Ovary (tissue), 9 donors: Measurements from ENCODE around the gene METAP1. TPM values are rescaled to one million over a fixed set of nuclear protein-coding genes. Genes with fewer than 3 reads are reported as not detected.
"Not testable (repeated sequence)": the region's sequence is repeated elsewhere in the genome, so short reads cannot be mapped to it uniquely, and the experiment has no call there.

ENCODE experiments used
- DNase-seq, 5 donors: peaks; one replicate each; pipeline ENCODE4 v3.0.0-alpha.2; 2019 to 2020
- H3K27ac ChIP-seq, 2 donors: fragments of 200-600 bp; one replicate each; pipeline versions ENCODE4 v1.5.1 to v1.8.0; 2019 to 2022
- H3K27me3 ChIP-seq: fragments of 200-600 bp; one replicate; pipeline ENCODE4 v1.8.0; 2022
- H3K36me3 ChIP-seq: fragments of 200-600 bp; sonication (generic); one replicate; pipeline ENCODE4 v1.5.1; 2019
- H3K4me1 ChIP-seq: one replicate; pipeline ENCODE4 v1.8.1; 2013; ENCODE audit warnings: mild to moderate bottlenecking, moderate library complexity; ENCODE audit not compliant: insufficient read depth
- H3K4me3 ChIP-seq: fragments of 200-600 bp; sonication (generic); one replicate; pipeline ENCODE4 v1.5.1; 2017
- H3K9me3 ChIP-seq, 2 donors: fragments of 200-600 bp in 1 of 2; sonication (generic) in 1 of 2; one replicate each; pipeline versions ENCODE4 v1.5.1 to v1.8.1; 2013 to 2019; ENCODE audit warnings: mild to moderate bottlenecking in 1 of 2, moderate library complexity in 1 of 2
- EP300 ChIP-seq: sonication (generic); formaldehyde crosslinking; IDR thresholded peaks from one replicate; pipeline ENCODE4 v1.6.1; 2017; ENCODE audit warnings: antibody characterized with exemption
- POLR2A ChIP-seq: fragments of 450-650 bp; IDR thresholded peaks from one replicate; pipeline ENCODE4 v1.6.1; 2017; ENCODE audit warnings: antibody characterized with exemption, mild to moderate bottlenecking, moderate library complexity
- WGBS, 3 donors: extraction: QIAGEN DNeasy Blood & Tissue Kit in 1 of 3; methylation state at CpG; one replicate each; pipeline versions ENCODE4 v1.1.5 to v1.1.7; 2013 to 2017; 5-methylcytosine and 5-hydroxymethylcytosine counted together
- intact Hi-C, 4 donors: fragments of 100-400 bp; cut with DNase I; formaldehyde crosslinking; loops; one replicate each; pipeline versions ENCODE4 v1.11.0 to v1.15.1; 2022 to 2023
- polyA plus RNA-seq, 2 donors: library from polyadenylated mRNA; stranded (reverse); fragments of 200-250 nt in 1 of 2; fragments of 350-450 nt in 1 of 2; fragmentation: Illumina TruSeq in 1 of 2; extraction: RNeasy Lipid Tissue Mini Kit (QIAGEN cat#74804) in 1 of 2; gene quantifications; one replicate each; pipeline ENCODE4 v1.2.3, GENCODE V29; 2013 to 2014
- total RNA-seq, 7 donors: library from RNA; depleted of rRNA in 2 of 7; stranded (reverse); fragments of >200 nt in 2 of 7; fragmentation: NEBNext Ultra II Directional in 3 of 7; extraction: Animal tissue kit (Norgen Biotek cat#: 25700) in 3 of 7; gene quantifications; one replicate each; pipeline versions ENCODE4 v1.1.0 to v1.2.4, GENCODE V29; 2016 to 2023
- TF ChIP-seq, protein P1 (sequence below), 3 donors: fragments of 450-650 bp in 2 of 3; fragments of 200-600 bp in 1 of 3; IDR thresholded peaks; one replicate each; pipeline versions ENCODE4 v1.5.1 to v1.8.0; 2016 to 2022; ENCODE audit warnings: antibody characterized with exemption in 3 of 3, mild to moderate bottlenecking in 1 of 3
- donor health status: DM: no; HTN: no; CAD: no; lungs with moderate emphysema.
- donor health status: DM: no; HTN: no; CAD: no.
- donor health status: Bipolar disorder and iron deficiency.
- donor health status: DM: yes; HTN: yes; CAD: no.
- donor health status: DM: no; HTN: no; CAD: no.
- donor health status: DM: yes; HTN: yes; CAD: no.

METAP1 gene
- total and polyA plus RNA-seq, 9 donors, result 16.1 to 38.6 (median 25.4) TPM

DNA sequence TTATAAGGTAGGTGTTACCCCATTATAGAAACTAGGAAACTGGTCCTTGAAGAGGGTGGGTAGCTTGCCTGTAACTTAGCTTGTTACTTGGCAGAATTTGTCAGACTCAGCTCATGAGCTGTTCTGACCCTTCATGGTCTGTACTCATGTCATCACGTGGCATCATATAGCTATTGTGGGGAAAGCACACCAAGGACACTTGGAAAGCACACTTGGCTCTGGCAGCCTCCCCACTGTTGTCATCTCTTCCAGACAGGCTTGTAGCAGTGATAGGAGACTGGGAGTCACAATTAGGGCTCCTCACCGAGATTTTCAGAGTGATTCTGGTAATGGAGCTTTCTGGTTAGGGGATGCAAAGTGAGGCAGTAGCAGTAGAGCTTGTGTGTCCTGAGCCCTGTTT is 62.7 kb downstream of the METAP1 start:
- WGBS, 3 donors, result 90 to 94% (median 93%) methylated on average over 2 of the region's 2 CpGs
- intact Hi-C loops, result loop anchor here in 1 of 4 donors (5.0 to 10.0 kb wide), 2 partner anchors 61 to 593 kb away; partner anchors contain the start of gene METAP1
- TF ChIP-seq EP300, result no peak
- TF ChIP-seq, protein P1, sequence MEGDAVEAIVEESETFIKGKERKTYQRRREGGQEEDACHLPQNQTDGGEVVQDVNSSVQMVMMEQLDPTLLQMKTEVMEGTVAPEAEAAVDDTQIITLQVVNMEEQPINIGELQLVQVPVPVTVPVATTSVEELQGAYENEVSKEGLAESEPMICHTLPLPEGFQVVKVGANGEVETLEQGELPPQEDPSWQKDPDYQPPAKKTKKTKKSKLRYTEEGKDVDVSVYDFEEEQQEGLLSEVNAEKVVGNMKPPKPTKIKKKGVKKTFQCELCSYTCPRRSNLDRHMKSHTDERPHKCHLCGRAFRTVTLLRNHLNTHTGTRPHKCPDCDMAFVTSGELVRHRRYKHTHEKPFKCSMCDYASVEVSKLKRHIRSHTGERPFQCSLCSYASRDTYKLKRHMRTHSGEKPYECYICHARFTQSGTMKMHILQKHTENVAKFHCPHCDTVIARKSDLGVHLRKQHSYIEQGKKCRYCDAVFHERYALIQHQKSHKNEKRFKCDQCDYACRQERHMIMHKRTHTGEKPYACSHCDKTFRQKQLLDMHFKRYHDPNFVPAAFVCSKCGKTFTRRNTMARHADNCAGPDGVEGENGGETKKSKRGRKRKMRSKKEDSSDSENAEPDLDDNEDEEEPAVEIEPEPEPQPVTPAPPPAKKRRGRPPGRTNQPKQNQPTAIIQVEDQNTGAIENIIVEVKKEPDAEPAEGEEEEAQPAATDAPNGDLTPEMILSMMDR (IDR thresholded peaks at IDR 0.05), result no peak
- TF ChIP-seq POLR2A, result no peak
- no peak overlapping the region for H3K4me3 ChIP-seq
- no peaks in the 10 kb centered on the region for H3K27me3 ChIP-seq
- no peak overlapping the region for H3K27ac ChIP-seq
- H3K9me3 ChIP-seq, result no peaks in the 10 kb centered on the region
- DNase-seq, result no peak
- no peaks in the 10 kb centered on the region for H3K36me3 ChIP-seq
- no peaks in the 10 kb centered on the region for H3K4me1 ChIP-seq

DNA sequence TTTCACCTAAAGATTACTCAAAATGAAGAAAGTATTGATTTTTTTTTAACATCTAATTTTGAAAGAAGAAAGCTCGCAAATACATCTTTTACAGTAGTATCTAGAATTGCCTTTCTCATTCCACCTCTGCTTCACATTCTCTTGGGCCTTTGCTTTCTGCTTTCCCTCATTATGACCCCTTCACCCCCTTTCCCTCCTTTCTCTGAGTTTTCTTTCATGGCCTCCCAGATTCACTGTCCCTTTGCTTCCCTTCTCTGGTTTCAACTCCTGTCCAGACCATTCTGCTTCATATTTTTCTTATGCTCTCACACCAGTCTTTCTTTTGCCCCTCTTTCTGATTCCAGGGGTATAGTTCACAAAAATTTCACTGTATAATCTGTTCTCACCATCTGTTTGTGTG is 64.0 kb downstream of the METAP1 start:
- Histone ChIP-seq H3K9me3 (no peaks in the 10 kb centered on the region), H3K27me3 (no peaks in the 10 kb centered on the region), H3K36me3 (no peaks in the 10 kb centered on the region), H3K4me3 (no peak overlapping the region), H3K4me1 (no peaks in the 10 kb centered on the region), H3K27ac (no peak overlapping the region)
- 94 to 98% (median 96%) methylated on average over 1 of the region's 1 CpG for WGBS, 3 donors
- TF ChIP-seq POLR2A, result no peak
- TF ChIP-seq, protein P1 (IDR thresholded peaks at IDR 0.05), result no peak
- no peak for TF ChIP-seq EP300
- DNase-seq, result no peak
- intact Hi-C loops, result loop anchor here in 1 of 4 donors (5.0 to 10.0 kb wide), 2 partner anchors 62 to 595 kb away; partner anchors contain the start of gene METAP1

DNA sequence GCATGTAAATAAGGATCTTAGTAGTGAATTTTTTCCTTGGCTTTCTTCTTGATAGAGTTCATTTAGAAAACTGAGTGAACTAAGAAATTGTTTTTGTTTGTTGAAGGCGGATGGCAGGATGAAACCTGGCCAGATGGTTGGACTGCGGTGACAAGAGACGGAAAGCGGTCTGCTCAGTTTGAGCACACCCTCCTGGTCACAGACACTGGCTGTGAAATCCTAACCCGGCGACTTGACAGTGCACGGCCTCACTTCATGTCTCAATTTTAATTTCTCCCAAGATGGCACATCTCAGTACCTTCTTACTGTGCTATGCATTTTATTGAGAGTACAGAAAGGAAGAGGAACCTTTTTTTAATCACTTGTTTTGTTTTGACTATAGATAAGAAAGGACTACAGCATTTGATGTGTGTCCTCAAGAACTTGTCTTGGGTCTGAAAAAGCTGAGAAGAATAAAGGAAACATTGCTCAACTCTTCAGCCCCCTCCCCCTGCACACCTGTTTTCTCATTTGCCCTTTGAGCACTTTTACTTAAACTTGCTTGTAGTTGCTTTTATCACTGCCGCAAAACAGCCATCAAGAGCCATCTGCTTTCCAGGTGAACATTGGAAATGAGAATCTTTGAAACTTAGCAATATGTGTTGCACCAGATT is 65.7 kb downstream of the METAP1 start:
- Histone ChIP-seq H3K4me3 (no peak overlapping the region), H3K36me3 (no peaks in the 10 kb centered on the region), H3K27me3 (no peaks in the 10 kb centered on the region), H3K4me1 (no peaks in the 10 kb centered on the region), H3K27ac (no peak overlapping the region), H3K9me3 (no peaks in the 10 kb centered on the region)
- DNase-seq, result no peak
- TF ChIP-seq POLR2A (no peak), EP300 (no peak)
- TF ChIP-seq, protein P1 (IDR thresholded peaks at IDR 0.05), result no peak
- intact Hi-C loops, result no loop called here
- WGBS, 3 donors, result 94 to 95% (median 94%) methylated on average over 8 of the region's 8 CpGs

DNA sequence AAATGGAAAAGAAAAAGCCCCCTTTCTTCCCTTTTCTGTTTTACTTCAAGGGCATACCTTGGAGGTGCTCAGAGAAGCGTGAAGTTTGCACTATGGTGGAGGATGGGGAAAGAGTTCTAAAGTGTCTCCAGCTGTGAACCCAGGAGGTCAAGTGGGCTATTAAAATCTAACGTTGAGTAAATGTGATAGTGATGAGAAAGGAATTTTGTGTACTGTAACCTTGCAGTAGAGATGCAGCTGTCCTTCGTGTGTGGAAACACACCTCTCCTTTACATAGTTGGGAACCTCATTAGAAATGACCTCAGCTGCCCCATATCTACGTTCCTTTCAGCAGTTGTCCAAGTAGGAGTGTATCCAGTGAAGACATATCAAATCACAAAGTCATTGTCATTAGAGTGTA is 66.6 kb downstream of the METAP1 start:
- DNase-seq, result no peak
- WGBS, 3 donors, result 49 to 58% (median 50%) methylated on average over 4 of the region's 4 CpGs
- Histone ChIP-seq H3K4me3 (no peak overlapping the region), H3K36me3 (no peaks in the 10 kb centered on the region), H3K27me3 (no peaks in the 10 kb centered on the region), H3K27ac (no peak overlapping the region), H3K4me1 (no peaks in the 10 kb centered on the region), H3K9me3 (no peaks in the 10 kb centered on the region)
- TF ChIP-seq EP300 (no peak), POLR2A (no peak)
- TF ChIP-seq, protein P1 (IDR thresholded peaks at IDR 0.05), result no peak
- intact Hi-C loops, result no loop called here

DNA sequence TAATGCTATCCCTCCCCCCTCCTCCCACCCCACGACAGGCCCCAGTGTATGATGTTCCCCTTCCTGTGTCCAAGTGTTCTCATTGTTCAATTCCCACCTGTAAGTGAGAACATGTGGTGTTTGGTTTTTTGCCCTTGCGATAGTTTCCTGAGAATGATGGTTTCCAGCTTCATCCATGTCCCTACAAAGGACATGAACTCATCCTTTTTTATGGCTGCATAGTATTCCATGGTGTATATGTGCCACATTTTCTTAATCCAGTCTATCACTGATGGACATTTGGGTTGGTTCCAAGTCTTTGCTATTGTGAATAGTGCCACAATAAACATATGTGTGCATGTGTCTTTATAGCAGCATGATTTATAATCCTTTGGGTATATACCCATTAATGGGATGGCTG is 70.0 kb downstream of the METAP1 start:
- H3K27me3 ChIP-seq, H3K27ac ChIP-seq, DNase-seq, intact Hi-C loops, H3K9me3 ChIP-seq, H3K4me1 ChIP-seq, H3K4me3 ChIP-seq, H3K36me3 ChIP-seq: not testable (repeated sequence)
- 83 to 100% (median 97%) methylated on average over 2 of the region's 2 CpGs for WGBS, 3 donors
